ENCODE results near the gene DAZAP1. TPM values are rescaled to one million over a fixed set of nuclear protein-coding genes. Genes with fewer than 3 reads are reported as not detected.

Gene DAZAP1
- total RNA-seq, 1 experiment from 2014 or later = 151 TPM

DNA sequence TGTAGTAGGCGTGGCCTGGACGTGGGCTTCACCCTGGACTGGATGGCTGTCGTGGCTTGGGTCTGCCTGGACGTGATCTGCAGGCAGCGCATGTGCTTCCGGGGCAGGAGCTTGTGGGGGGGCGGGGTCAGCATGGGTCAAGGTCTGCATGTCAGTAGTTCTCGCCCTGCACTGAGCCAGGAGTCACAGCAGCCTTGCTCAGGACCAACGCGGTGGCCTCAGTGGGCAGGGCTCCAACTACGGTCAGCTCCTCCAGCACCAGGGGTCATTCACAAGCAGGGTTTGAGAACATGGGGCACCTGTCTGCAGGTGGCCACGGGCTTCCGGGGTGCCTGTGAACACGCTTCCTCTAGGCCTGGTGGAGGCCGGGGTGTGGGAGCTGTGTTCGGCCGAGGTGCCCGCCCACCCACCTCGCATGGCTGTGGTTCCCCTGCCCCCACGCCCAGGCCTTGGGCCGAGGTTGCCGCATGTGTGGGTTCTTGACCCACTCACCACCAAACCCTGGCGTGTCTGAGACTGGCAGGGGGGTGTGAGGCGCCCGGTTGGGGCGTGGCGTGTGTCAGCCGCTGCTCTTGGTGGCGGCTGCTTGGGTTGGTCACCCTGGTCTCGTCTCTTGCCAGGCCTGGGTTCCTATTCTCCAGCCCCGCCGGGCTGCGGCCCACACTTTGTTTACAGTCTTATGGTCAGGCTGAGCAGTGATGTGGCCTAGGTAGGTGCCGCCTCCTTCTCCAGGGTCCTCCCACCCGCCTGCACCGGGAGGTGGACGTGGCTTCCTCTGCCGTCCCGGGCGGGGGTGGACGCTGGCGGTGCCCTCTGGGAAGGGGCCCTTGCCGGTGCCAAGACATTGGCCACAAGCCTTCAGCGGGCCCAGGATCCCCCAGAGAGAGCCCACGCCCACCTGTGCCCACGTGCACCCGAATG is 26.0 kb downstream of the DAZAP1 start:
- Mint-ChIP-seq H3K27me3 (ENCODE audit: unreplicated experiment) (no peaks in the 10 kb centered on the region), H3K4me3 (ENCODE audit: low read depth, unreplicated experiment) (no peak overlapping the region), H3K4me1 (ENCODE audit: low read depth, unreplicated experiment) (no peaks in the 10 kb centered on the region), H3K36me3 (ENCODE audit: insufficient read depth, unreplicated experiment) (peaks cover 21% of the 10 kb centered on the region), H3K27ac (ENCODE audit: unreplicated experiment) (no peak overlapping the region), H3K9me3 (ENCODE audit: low read depth, unreplicated experiment) (no peaks in the 10 kb centered on the region)
- TF ChIP-seq, protein P1, sequence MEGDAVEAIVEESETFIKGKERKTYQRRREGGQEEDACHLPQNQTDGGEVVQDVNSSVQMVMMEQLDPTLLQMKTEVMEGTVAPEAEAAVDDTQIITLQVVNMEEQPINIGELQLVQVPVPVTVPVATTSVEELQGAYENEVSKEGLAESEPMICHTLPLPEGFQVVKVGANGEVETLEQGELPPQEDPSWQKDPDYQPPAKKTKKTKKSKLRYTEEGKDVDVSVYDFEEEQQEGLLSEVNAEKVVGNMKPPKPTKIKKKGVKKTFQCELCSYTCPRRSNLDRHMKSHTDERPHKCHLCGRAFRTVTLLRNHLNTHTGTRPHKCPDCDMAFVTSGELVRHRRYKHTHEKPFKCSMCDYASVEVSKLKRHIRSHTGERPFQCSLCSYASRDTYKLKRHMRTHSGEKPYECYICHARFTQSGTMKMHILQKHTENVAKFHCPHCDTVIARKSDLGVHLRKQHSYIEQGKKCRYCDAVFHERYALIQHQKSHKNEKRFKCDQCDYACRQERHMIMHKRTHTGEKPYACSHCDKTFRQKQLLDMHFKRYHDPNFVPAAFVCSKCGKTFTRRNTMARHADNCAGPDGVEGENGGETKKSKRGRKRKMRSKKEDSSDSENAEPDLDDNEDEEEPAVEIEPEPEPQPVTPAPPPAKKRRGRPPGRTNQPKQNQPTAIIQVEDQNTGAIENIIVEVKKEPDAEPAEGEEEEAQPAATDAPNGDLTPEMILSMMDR (IDR thresholded peaks at IDR 0.05; ENCODE audit: unreplicated experiment) = no peak
- CTCF ChIA-PET = no interaction called here
- intact Hi-C loops (cut with micrococcal nuclease; ENCODE audit: unreplicated experiment) = no loop called here
- no peak for DNase-seq
- no TSS peak for BruUV-seq (replicated peaks)

DNA sequence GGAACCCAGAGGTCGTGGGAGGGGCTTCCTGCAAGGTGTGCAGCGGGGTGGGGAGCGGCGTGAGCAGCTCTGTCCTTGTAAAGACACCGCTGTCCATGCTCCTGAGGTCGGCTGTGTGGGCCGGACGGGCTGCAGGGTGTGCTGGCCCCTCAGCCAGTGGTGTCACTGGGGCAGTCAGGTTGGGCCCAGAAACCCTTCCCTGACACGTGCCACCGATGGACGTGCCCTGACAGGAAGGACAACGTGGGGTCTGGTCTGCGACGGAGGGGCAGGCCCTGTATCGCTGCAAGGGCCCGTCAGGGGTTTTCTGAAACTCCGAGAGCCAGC is 26.6 kb downstream of the DAZAP1 start:
- Mint-ChIP-seq H3K36me3 (ENCODE audit: insufficient read depth, unreplicated experiment) (peaks cover 28% of the 10 kb centered on the region), H3K4me3 (ENCODE audit: low read depth, unreplicated experiment) (no peak overlapping the region), H3K9me3 (ENCODE audit: low read depth, unreplicated experiment) (no peaks in the 10 kb centered on the region), H3K4me1 (ENCODE audit: low read depth, unreplicated experiment) (no peaks in the 10 kb centered on the region), H3K27ac (ENCODE audit: unreplicated experiment) (no peak overlapping the region), H3K27me3 (ENCODE audit: unreplicated experiment) (no peaks in the 10 kb centered on the region)
- CTCF ChIA-PET = no interaction called here
- no TSS peak for BruUV-seq (replicated peaks)
- DNase-seq = no peak
- intact Hi-C loops (cut with micrococcal nuclease; ENCODE audit: unreplicated experiment) = no loop called here
- TF ChIP-seq, protein P1 (IDR thresholded peaks at IDR 0.05; ENCODE audit: unreplicated experiment) = no peak

DNA sequence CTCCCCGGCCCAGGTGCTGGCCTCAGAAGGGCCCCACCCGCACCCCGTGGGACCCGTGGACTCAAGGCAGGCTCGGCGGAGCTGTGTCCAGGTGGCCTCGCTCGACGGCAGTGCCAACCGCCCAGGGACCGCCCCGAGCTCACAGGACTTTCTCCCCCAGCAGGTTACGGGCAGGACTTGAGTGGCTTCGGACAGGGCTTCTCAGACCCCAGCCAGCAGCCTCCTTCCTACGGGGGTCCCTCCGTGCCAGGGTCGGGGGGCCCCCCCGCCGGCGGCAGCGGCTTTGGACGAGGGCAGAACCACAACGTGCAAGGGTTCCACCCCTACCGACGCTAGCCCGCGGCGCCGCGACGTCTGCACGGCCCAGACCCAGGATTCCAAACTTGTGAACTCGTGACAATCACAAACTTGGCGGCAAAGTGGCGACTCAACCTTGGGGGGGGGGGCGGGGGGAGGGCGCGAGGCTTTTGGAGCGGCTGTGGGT is 27.2 kb downstream of the DAZAP1 start:
- TF ChIP-seq, protein P1 (IDR thresholded peaks at IDR 0.05; ENCODE audit: unreplicated experiment) = no peak
- no TSS peak for BruUV-seq (replicated peaks)
- intact Hi-C loops (cut with micrococcal nuclease; ENCODE audit: unreplicated experiment) = no loop called here
- Mint-ChIP-seq H3K4me3 (ENCODE audit: low read depth, unreplicated experiment) (no peak overlapping the region), H3K27ac (ENCODE audit: unreplicated experiment) (no peak overlapping the region), H3K36me3 (ENCODE audit: insufficient read depth, unreplicated experiment) (peaks cover 34% of the 10 kb centered on the region), H3K4me1 (ENCODE audit: low read depth, unreplicated experiment) (no peaks in the 10 kb centered on the region), H3K27me3 (ENCODE audit: unreplicated experiment) (no peaks in the 10 kb centered on the region), H3K9me3 (ENCODE audit: low read depth, unreplicated experiment) (no peaks in the 10 kb centered on the region)
- CTCF ChIA-PET = no interaction called here
- DNase-seq = no peak

DNA sequence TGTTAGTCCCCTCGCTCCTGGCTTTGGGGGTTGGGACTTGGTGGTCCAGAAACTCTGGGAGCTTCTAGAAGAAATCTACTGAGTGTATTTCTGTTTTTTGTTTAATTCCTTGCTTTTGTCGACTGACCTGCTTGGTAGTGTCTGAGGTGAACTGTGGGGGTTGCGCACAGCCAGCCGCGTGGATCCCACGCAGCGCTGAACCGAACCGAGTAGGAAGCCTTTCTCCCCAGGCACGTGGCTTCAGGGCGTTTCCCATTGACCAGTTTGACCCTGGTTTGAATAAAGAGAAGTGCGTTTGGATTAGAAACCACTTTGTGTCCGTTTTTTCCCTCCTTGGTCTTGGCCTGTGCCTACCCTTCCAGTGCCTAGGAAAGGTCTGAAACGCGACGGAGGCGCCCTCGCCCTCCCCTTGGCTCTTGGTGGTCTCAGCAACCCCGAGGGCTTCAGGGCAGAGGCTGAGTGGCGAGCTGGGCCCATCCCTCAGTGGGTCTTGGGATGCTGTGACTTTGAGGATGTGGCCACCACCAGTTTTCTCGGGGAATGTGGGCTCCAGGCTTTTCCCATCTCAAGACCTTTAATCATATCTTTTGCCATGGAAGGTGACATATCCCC is 28.1 kb downstream of the DAZAP1 start:
- Mint-ChIP-seq H3K9me3 (ENCODE audit: low read depth, unreplicated experiment) (no peaks in the 10 kb centered on the region), H3K27ac (ENCODE audit: unreplicated experiment) (no peak overlapping the region), H3K4me1 (ENCODE audit: low read depth, unreplicated experiment) (no peaks in the 10 kb centered on the region), H3K36me3 (ENCODE audit: insufficient read depth, unreplicated experiment) (peaks cover 42% of the 10 kb centered on the region), H3K4me3 (ENCODE audit: low read depth, unreplicated experiment) (no peak overlapping the region), H3K27me3 (ENCODE audit: unreplicated experiment) (no peaks in the 10 kb centered on the region)
- CTCF ChIA-PET = no interaction called here
- intact Hi-C loops (cut with micrococcal nuclease; ENCODE audit: unreplicated experiment) = no loop called here
- TF ChIP-seq, protein P1 (IDR thresholded peaks at IDR 0.05; ENCODE audit: unreplicated experiment) = no peak
- DNase-seq = no peak
- no TSS peak for BruUV-seq (replicated peaks)

Data from Calu3 (cell line).